NCI-H2171 (cell line): Measurements from ENCODE around the gene PTMS.

Source experiments
- DNase-seq: peaks from one replicate; lab custom pipeline; 2025; lab: John Stamatoyannopoulos, UW

The PTMS gene

GRCh38 chr12:6771509-6772330, 5.6 kb downstream of the PTMS start:
- no peak for DNase-seq

- DNase-seq = no peak
Observed at GRCh38 chr12:6772331-6772695, 6.2 kb downstream of the PTMS start, which contains the start of gene LAG3. Gene LAG3, plus strand, starts transcription at chr12:6772520. Its CDS starts 333 bp downstream, at chr12:6772853.

DNA sequence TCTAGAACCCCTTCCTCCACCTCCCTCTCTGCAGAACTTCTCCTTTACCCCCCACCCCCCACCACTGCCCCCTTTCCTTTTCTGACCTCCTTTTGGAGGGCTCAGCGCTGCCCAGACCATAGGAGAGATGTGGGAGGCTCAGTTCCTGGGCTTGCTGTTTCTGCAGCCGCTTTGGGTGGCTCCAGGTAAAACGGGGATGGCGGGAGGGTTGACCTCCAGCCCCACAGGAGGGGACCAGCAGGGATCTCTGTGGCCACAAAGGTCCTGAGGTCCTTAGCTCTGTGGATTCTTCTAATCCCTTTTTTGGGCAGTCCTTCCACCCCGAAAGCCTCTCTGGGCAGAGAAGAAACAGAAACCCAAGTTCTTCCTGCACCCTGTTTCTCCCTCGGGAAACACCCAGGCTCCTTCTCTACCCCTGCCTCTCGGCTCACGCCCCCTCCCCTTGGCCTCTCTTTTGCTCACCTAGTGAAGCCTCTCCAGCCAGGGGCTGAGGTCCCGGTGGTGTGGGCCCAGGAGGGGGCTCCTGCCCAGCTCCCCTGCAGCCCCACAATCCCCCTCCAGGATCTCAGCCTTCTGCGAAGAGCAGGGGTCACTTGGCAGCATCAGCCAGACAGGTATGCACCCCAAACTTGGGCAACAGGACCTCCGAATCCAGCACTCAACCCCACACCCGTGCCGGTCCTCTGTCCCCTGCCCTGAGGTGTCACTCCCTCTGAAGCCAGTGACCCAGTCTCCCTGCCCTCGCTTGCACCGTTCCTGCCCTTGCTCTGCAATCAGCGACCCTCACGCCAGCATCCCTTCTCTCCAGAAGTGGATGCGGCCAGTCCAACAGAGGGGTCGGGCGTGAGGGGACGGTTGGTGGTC, 6.8 kb downstream of the PTMS start:
- DNase-seq = no peak

DNA sequence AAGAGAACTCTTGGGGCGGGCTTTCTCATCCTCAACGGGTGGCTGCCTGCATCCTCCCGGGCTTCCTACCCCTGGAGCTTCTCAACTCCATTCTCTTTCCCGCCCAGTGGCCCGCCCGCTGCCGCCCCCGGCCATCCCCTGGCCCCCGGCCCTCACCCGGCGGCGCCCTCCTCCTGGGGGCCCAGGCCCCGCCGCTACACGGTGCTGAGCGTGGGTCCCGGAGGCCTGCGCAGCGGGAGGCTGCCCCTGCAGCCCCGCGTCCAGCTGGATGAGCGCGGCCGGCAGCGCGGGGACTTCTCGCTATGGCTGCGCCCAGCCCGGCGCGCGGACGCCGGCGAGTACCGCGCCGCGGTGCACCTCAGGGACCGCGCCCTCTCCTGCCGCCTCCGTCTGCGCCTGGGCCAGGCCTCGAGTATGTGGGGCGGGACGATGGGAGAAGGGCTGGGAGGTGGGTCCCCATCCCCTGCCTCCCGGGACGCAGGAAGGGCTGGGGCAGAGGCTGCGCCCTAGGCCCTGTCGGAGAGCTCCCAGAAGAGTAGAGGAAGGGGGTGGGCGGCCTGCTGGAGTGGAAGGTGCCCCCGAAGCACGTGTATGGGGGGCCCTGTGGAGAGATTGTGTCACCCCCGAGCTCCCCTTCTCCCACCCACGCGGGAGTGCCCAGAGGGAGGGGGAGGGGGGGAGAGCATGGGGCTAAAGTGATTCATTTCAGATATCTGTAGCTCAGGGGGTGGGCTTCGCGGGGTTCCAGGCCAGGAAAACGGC, 7.6 kb downstream of the PTMS start:
- DNase-seq = no peak

DNA sequence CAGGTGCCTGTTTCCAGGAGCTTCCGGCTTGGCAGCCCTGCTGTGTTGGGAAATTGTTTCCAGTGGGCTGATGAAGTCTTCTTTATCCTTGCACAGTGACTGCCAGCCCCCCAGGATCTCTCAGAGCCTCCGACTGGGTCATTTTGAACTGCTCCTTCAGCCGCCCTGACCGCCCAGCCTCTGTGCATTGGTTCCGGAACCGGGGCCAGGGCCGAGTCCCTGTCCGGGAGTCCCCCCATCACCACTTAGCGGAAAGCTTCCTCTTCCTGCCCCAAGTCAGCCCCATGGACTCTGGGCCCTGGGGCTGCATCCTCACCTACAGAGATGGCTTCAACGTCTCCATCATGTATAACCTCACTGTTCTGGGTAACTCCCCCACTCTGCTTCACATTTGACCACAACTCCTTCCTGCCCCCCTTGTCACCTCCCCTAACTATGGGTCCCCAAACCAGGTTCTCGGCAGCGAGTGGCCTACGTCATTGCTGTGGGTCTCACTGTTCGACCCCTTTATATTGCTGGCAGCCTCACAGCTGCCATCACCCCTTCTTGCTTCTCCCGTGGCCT, 8.4 kb downstream of the PTMS start:
- DNase-seq = no peak

DNA sequence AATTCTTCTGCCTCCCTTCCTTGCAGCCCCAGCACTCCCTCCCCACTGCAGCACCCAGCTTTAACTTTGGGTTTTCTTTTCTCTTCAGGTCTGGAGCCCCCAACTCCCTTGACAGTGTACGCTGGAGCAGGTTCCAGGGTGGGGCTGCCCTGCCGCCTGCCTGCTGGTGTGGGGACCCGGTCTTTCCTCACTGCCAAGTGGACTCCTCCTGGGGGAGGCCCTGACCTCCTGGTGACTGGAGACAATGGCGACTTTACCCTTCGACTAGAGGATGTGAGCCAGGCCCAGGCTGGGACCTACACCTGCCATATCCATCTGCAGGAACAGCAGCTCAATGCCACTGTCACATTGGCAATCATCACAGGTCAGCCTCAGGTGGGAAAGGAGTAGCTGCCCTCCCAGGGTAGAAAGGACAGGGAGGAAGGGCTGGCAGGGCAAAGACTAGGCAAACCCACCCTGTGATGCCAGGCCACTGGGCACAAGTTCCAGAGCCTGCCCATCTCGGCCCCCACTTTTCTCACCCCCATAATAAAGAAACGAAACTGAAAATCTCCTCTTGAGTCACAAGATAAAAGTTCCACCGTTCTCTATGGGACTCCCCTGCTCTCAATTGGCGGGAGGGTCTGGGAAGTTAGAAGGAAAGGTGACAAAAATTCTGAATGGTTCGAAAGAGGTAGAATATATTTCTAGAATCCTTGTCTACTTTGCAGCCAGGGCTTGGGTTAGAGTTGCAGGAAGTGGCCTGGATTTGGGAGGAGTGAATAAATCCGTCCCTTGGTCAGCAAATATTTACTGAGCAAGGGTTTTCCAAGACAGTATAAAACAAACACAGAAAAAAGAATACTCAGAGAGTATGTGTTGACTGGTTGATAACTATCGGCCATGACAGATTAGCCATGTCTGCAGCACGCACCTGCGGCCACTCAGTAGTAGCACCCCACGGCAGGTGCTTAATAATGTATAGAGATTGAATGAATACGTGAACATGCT, 9.3 kb downstream of the PTMS start:
- no peak for DNase-seq

GRCh38 chr12:6777386-6777785, 11.2 kb downstream of the PTMS start:
- no peak for DNase-seq

- peak; percentile 74 for DNase-seq
Observed at GRCh38 chr12:6778217-6778573, 12.0 kb downstream of the PTMS start.

GRCh38 chr12:6778574-6779550, 12.7 kb downstream of the PTMS start:
- DNase-seq = peak; percentile 100

DNA sequence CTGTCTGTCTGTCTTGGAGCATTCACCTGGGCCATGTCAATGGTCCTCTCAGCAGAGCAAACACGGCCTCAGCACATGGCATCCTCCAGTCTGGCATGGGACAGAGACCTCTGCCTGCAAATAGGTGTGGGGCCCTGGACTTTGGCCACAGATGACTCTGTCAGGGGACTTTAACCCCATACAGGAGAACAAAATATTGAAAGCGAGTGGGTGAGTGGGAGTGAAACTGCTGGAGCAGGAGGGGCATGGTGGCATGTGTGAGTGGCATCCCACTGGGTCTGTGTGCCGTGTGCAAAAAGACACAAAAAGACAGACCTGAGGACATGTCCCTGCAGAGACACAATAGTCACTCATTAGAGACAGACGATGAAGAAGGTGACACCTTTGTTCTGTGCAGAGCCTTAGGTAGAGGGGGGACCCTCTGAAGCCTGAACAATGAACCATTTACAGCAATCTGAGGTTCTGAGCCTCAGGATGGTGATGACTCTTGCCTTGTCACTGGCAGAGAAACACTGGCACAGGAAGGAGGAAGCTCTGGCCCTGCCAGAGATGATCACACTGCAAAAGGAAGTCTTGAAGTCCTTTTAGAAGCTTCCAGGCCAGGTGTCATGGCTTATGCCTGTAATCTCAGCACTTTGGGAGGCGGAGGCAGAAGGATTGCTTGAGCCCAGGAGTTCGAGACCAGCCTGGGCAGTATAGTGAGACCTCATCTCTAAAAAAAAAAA, 13.7 kb downstream of the PTMS start:
- no peak for DNase-seq

- DNase-seq = no peak
Observed at GRCh38 chr12:6780573-6780972, 14.4 kb downstream of the PTMS start.

DNA sequence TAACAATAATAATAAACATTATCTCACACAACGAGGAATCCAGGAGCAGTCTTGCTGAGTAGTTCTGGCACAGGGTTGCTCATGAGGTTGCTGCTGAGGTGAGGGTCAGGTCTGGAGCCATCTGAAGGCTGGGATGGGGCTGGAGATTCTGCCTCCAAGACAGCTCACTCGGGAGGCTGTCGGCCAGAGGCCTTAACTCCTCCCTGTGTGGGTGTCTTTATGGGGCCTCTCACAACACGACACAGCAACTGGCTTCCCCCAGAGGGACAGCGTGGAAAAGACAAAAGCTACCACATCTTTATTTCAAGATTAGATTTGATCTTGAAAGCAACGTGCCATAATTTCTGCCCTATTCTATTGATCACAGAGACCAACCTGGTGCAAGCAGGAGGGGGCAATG, 16.0 kb downstream of the PTMS start:
- no peak for DNase-seq

GRCh38 chr12:6782850-6783566, 16.8 kb downstream of the PTMS start:
- no peak for DNase-seq

- DNase-seq = no peak
Observed at GRCh38 chr12:6783828-6784227, 17.7 kb downstream of the PTMS start.

DNA sequence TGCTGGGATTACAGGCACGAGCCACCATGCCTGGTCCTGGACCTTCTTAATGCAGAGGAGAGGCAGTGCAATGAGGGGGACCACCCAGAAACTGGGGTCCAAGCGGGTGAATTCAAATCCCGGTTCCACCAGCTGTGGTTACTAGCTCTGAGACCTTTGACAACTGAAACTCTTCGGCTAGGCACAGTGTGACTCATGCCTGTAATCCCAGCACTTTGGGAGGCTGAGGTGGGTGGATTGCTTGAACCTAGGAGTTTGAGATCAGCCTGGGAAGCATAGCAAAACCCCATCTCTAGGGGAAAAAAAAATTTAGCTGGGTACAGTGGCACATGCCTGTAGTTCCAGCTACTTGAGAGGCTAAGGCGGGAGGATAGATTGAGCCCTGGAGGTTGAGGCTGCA, 18.1 kb downstream of the PTMS start:
- no peak for DNase-seq

DNA sequence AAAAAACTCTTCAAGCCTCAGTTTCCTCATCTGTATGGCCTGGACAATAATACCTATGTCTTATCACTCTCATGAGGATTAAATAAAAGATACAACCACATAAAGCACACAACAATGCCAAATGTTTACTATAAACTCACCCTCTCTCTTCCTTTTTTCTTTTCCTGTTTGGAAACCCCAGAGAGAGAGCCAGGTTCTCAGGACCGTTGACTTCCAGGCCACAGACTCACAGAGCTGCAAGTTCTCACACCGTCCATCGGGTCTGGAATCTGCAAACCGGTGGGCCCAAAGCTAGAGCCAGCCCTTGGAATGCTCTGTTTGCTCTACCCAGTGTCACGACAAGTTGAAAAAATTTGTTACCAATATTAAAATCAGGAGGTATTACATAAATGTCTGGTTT, 18.6 kb downstream of the PTMS start:
- no peak for DNase-seq

GRCh38 chr12:6786416-6787094, 20.4 kb downstream of the PTMS start:
- DNase-seq = no peak

GRCh38 chr12:6787309-6787708, 21.1 kb downstream of the PTMS start:
- no peak for DNase-seq
